Mucosa of descending colon (tissue), 3 donors: ENCODE data around the gene CAMK2B. TPM values are rescaled to one million over a fixed set of nuclear protein-coding genes. Genes with fewer than 3 reads are reported as not detected.
A peak's percentile ranks its signal among the peaks of the same experiment; 100 is the strongest.

Experiments used
- ATAC-seq: fragments of 200-7000 bp; cut with Tn5 transposase; one replicate; pipeline ENCODE4 v1.9.1; 2020; ENCODE audit warnings: mild to moderate bottlenecking, moderate library complexity
- DNase-seq, 3 donors: peaks; one replicate each; pipeline ENCODE4 v3.0.0-alpha.2; 2020
- H3K36me3 ChIP-seq: fragments of 200-600 bp; one replicate; pipeline ENCODE4 v1.8.0; 2021; ENCODE audit warnings: low read depth, mild to moderate bottlenecking
- H3K4me1 ChIP-seq: fragments of 200-600 bp; one replicate; pipeline ENCODE4 v1.8.0; 2021; ENCODE audit warnings: low read depth, mild to moderate bottlenecking
- H3K4me3 ChIP-seq: fragments of 200-600 bp; one replicate; pipeline ENCODE4 v1.8.0; 2021; ENCODE audit warnings: mild to moderate bottlenecking
- H3K9me3 ChIP-seq: fragments of 200-600 bp; one replicate; pipeline ENCODE4 v1.8.0; 2021; ENCODE audit warnings: mild to moderate bottlenecking
- intact Hi-C, 2 donors: fragments of 100-400 bp; cut with DNase I in 1 of 2; cut with micrococcal nuclease in 1 of 2; formaldehyde crosslinking; loops; one replicate each; pipeline versions ENCODE4 v1.11.0 to v1.11.1; 2022; cut with DNase I, micrococcal nuclease
- total RNA-seq, 3 donors: library from RNA; stranded (reverse); fragmentation: NEBNext Ultra II Directional in 2 of 3; extraction: Animal tissue kit (Norgen Biotek cat#: 25700) in 2 of 3; gene quantifications; one replicate each; pipeline versions ENCODE4 v1.2.1 to v1.2.4, GENCODE V29; 2021 to 2023
- TF ChIP-seq, protein P1 (sequence below): fragments of 200-600 bp; IDR thresholded peaks from one replicate; pipeline ENCODE4 v1.8.0; 2022; ENCODE audit warnings: antibody characterized with exemption, mild to moderate bottlenecking
- donor health status: DM: no; HTN: no; CAD: no; lungs with moderate emphysema.
- donor health status: DM: no; HTN: no; CAD: no.
- donor health status: DM: no; HTN: yes; CAD: no.

The CAMK2B gene
- total RNA-seq, 3 donors from 2014 or later: 0.35 to 2.2 (median 0.87) TPM

DNA sequence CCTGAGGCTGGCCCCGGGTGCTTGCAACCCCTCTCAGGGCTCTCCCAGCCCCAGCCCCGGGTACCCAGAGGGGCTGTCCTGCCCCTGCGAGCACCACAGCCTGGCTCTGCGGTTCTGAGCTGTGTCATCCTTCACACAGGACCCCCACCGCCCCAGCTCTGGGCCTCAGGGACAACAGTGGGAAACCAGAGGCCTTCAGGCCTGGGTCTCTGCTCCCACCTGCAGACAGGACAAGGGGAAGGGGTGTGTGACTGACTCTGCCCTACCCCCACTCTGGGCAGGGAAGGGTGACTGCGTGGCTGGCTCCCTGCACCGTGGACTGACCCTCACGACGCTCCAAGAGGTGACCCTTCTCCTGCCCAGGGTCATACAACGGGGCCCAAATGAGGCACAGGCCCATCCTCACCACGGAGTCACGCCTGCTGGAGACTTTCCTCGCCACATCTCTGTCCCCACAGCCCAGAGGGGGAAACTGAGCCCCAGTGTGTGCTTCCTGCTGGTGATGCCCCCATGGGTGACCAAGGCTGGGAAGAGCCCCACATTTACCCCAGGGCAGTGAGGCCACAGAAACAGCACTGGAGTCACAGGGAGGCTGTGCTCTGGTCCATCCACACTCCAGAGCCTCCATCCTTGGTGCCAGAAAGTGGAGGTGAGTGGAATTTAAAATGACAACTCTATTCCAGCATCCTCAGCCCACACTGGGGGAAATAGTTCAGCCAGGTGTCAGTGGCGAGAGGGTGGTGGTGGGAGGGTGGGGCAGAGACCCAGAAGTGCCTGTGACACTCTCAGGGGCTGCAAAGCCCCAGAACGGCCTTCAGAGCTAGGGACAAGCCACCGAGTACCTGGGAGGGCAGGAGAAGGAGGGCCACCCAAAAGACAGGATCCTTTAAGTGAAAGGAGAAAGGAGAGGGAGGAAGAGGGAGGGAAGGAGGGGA is 13.6 kb downstream of the CAMK2B start:
- intact Hi-C loops: no loop called here
- DNase-seq (no peak), ATAC-seq (no peak)
- no peak overlapping the region for H3K4me3 ChIP-seq
- TF ChIP-seq, protein P1, sequence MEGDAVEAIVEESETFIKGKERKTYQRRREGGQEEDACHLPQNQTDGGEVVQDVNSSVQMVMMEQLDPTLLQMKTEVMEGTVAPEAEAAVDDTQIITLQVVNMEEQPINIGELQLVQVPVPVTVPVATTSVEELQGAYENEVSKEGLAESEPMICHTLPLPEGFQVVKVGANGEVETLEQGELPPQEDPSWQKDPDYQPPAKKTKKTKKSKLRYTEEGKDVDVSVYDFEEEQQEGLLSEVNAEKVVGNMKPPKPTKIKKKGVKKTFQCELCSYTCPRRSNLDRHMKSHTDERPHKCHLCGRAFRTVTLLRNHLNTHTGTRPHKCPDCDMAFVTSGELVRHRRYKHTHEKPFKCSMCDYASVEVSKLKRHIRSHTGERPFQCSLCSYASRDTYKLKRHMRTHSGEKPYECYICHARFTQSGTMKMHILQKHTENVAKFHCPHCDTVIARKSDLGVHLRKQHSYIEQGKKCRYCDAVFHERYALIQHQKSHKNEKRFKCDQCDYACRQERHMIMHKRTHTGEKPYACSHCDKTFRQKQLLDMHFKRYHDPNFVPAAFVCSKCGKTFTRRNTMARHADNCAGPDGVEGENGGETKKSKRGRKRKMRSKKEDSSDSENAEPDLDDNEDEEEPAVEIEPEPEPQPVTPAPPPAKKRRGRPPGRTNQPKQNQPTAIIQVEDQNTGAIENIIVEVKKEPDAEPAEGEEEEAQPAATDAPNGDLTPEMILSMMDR: no peak
- H3K9me3 ChIP-seq: no peaks in the 10 kb centered on the region
- H3K4me1 ChIP-seq: no peaks in the 10 kb centered on the region
- no peaks in the 10 kb centered on the region for H3K36me3 ChIP-seq

DNA sequence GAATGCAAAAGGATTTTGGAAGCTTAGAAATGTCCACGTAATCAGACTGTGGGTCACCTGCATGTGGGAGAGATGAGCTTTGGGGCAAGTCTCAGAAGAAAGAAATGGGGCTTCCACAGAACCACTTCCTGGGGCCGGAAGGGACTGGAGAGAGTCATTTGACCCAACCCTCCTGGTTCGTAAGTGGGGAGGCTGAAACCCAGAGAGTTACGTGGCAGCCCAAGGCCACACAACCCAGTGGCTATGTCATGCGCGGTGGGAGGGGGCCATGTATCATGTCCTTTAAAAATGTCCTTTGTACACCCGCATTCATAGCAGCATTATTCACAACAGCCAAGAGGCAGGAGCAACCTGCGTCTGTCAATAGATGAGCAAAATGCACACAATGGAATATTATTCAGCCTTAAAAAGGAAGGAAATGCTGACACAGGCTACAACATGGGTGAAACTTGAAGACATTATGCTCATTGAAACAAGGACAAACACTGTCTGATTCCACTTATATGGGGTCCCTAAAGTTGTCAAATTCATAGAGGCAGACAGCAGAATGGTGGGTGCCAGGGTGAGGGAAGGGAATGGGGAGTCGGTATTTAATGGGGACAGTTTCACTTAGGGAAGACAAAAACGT is 15.1 kb downstream of the CAMK2B start:
- Histone ChIP-seq H3K9me3 (no peaks in the 10 kb centered on the region), H3K36me3 (no peaks in the 10 kb centered on the region), H3K4me1 (no peaks in the 10 kb centered on the region), H3K4me3 (no peak overlapping the region)
- no peak for ATAC-seq
- no peak for DNase-seq
- TF ChIP-seq, protein P1: no peak
- intact Hi-C loops: no loop called here

DNA sequence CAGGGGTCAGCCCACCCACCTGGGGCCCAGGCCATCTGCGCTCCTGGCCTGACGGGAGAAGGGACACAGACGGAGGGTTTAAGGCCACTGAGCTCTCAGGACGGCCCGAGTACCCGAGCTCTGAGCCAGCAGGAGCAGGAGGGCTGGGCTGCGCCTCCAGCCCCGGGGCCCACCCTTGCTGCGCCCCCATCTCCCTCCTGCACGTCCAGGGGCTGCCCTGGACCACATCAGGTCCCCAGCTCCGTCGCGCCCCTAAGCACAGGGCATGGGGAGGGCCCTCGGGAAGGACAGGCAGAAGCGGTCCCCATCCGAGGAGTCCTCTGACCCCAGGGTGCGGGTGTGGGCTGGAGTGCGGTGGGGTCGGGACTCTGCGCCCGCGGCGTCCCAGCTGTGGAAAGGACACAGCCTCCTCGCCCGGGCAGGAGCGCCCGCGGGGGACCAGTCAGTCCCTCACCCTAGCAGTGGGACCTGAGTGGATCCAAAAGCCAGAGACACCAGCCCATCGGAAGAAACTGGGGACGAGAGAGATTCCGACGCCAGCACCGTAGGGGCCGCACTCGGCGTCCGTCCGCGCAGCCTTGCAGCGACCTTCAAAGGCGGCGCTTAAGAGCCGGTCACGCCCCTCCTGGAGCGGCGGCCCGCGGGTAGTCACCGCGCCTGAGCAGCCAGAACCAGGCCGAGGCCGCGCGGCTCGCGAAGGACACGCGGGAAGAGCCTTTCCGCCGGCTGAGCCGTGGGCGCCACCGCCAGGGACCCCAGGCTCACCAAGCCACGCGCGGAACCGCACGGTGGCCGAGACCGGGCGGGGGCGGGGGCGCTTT is 15.9 kb downstream of the CAMK2B start:
- ATAC-seq: peak; percentile 78
- TF ChIP-seq, protein P1: no peak
- no peak overlapping the region for H3K4me3 ChIP-seq
- intact Hi-C loops: no loop called here
- no peaks in the 10 kb centered on the region for H3K9me3 ChIP-seq
- no peaks in the 10 kb centered on the region for H3K36me3 ChIP-seq
- no peaks in the 10 kb centered on the region for H3K4me1 ChIP-seq
- peak in 2 of 3 donors; percentile 51 to 53 for DNase-seq

DNA sequence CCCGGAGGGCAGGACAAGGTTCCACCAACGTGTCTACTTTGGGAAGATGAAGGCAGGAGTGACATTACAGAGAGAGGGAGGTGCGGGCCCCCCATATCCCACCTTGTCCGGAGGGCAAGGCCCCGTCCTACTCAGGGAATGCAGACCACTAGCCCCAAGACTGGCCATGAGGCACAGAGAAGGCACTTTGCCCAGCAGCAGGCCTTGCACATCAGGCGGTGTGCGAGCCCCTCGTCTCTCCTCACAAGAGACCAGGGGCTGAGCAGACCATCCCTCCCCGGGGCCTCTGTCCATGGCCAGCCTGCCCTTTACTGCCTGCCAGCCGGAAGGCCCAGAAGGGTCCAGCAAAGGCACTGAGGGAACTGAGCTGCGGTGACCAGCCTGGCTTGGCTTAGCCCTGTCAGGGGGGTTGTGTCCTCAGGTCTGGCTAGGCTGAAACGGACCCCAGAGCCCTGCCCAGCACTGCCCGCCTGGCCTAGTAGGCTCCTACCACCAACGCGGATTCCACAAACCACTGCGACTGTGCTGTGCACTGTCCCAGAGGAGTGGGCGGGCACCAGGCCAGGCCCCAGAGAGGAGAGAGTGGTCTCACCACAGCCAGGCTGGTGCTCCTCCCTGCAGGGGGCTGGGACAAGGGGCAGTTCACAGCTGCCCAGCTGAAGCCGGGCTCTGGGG is 16.7 kb downstream of the CAMK2B start:
- no peak for DNase-seq
- intact Hi-C loops: no loop called here
- TF ChIP-seq, protein P1: no peak

More for the DNA sequence above, 16.7 kb downstream of the CAMK2B start:
- Histone ChIP-seq H3K4me3 (no peak overlapping the region), H3K36me3 (no peaks in the 10 kb centered on the region), H3K9me3 (no peaks in the 10 kb centered on the region), H3K4me1 (no peaks in the 10 kb centered on the region)
- no peak for ATAC-seq
